Calu3 (cell line): ENCODE data around the gene GIGYF2. TPM values are rescaled to one million over a fixed set of nuclear protein-coding genes. Genes with fewer than 3 reads are reported as not detected.

Experiments
- BruUV-seq: library from RNA; stranded (reverse); fragments of 400-500 nt; replicated peaks from 2 replicates; lab custom pipeline; 2021; lab: Mats Ljungman, UMichigan
- CTCF ChIA-PET: fragments of 300-600 bp; sonication (Branson Sonifier 250); formaldehyde crosslinking; loops from one replicate; lab custom pipeline; 2022; ENCODE audit warnings: antibody characterized with exemption; lab: Charles Lee
- DNase-seq: peaks from one replicate; pipeline ENCODE4 v3.0.0; 2022
- H3K27ac Mint-ChIP-seq: one replicate; pipeline ENCODE4 v1.8.0; 2022; ENCODE audit warnings: mixed read lengths; ENCODE audit not compliant: unreplicated experiment
- H3K27me3 Mint-ChIP-seq: one replicate; pipeline ENCODE4 v1.8.0; 2022; ENCODE audit warnings: mixed read lengths; ENCODE audit not compliant: unreplicated experiment
- H3K36me3 Mint-ChIP-seq: one replicate; pipeline ENCODE4 v1.8.0; 2022; ENCODE audit warnings: mild to moderate bottlenecking, moderate library complexity, mixed read lengths; ENCODE audit not compliant: insufficient read depth, unreplicated experiment
- H3K4me1 Mint-ChIP-seq: one replicate; pipeline ENCODE4 v1.8.0; 2022; ENCODE audit warnings: mild to moderate bottlenecking, low read depth, mixed read lengths; ENCODE audit not compliant: unreplicated experiment
- H3K4me3 Mint-ChIP-seq: one replicate; pipeline ENCODE4 v1.8.0; 2022; ENCODE audit warnings: mild to moderate bottlenecking, low read depth, moderate library complexity, mixed read lengths; ENCODE audit not compliant: unreplicated experiment
- H3K9me3 Mint-ChIP-seq: one replicate; pipeline ENCODE4 v1.8.0; 2022; ENCODE audit warnings: low read depth, mixed read lengths; ENCODE audit not compliant: unreplicated experiment
- intact Hi-C: fragments of 100-400 bp; cut with micrococcal nuclease; formaldehyde crosslinking; loops from one replicate; pipeline ENCODE4 v1.10.0; 2022; ENCODE audit not compliant: unreplicated experiment
- total RNA-seq: library from RNA; stranded (reverse); gene quantifications from 2 replicates; pipeline ENCODE4 v1.2.3, GENCODE V29; 2022
- TF ChIP-seq, protein P1 (sequence below): fragments of 200-600 bp; IDR thresholded peaks from one replicate; pipeline ENCODE4 v1.8.0; 2022; ENCODE audit warnings: antibody characterized with exemption; ENCODE audit not compliant: unreplicated experiment

Gene GIGYF2
- total RNA-seq, 1 experiment from 2014 or later, result 72.2 TPM

DNA sequence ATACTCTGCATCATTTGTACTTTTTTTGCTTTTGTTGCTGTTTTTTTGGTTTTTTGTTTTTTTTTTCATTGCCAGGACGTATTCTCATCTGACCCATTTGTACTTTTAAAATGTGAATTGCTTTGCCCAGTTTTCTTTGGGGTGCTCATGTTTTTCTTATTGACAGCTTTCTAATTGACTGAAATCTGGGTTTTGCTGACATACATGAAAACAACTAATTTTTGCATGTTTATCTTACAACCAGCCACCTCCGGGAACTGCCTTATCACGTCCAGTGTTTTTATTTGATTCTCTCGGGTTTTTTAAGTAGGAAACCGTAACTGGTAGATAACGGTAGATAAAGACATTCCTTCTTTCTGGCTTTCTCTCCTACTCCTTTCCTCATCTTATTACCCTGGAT, 211.6 kb downstream of the GIGYF2 start:
- Mint-ChIP-seq H3K36me3 (no peaks in the 10 kb centered on the region), H3K4me3 (no peak overlapping the region), H3K9me3 (peaks cover 8% of the 10 kb centered on the region), H3K4me1 (no peaks in the 10 kb centered on the region), H3K27me3 (no peaks in the 10 kb centered on the region), H3K27ac (no peak overlapping the region)
- CTCF ChIA-PET, result no interaction called here
- TF ChIP-seq, protein P1, sequence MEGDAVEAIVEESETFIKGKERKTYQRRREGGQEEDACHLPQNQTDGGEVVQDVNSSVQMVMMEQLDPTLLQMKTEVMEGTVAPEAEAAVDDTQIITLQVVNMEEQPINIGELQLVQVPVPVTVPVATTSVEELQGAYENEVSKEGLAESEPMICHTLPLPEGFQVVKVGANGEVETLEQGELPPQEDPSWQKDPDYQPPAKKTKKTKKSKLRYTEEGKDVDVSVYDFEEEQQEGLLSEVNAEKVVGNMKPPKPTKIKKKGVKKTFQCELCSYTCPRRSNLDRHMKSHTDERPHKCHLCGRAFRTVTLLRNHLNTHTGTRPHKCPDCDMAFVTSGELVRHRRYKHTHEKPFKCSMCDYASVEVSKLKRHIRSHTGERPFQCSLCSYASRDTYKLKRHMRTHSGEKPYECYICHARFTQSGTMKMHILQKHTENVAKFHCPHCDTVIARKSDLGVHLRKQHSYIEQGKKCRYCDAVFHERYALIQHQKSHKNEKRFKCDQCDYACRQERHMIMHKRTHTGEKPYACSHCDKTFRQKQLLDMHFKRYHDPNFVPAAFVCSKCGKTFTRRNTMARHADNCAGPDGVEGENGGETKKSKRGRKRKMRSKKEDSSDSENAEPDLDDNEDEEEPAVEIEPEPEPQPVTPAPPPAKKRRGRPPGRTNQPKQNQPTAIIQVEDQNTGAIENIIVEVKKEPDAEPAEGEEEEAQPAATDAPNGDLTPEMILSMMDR, result no peak
- BruUV-seq, result no TSS peak
- intact Hi-C loops, result no loop called here
- DNase-seq, result no peak

Other genes starting within 250 kb of the GIGYF2 start
- gene ALPI, start 241.2 kb upstream of the GIGYF2 start, total RNA-seq, result not detected in 2 replicates
- not detected in 2 replicates for gene ECEL1, start 209.5 kb upstream of the GIGYF2 start, total RNA-seq
- not detected in 2 replicates for gene PRSS56, start 176.9 kb upstream of the GIGYF2 start, total RNA-seq
- not detected in 2 replicates for gene CHRND, start 171.2 kb upstream of the GIGYF2 start, total RNA-seq
- not detected in 2 replicates for gene CHRNG, start 157.6 kb upstream of the GIGYF2 start, total RNA-seq
- gene TIGD1, start 146.8 kb upstream of the GIGYF2 start, total RNA-seq, result 14.9 and 15.5 TPM in 2 replicates
- gene EIF4E2, start 146.6 kb upstream of the GIGYF2 start, total RNA-seq, result 67.4 and 76.6 TPM in 2 replicates
- 0.27 and 0.47 TPM in 2 replicates for gene EFHD1, start 63.7 kb upstream of the GIGYF2 start, total RNA-seq
- gene KCNJ13, start 79.2 kb downstream of the GIGYF2 start, total RNA-seq, result not detected in 2 replicates
- gene SNORC, start 172.9 kb downstream of the GIGYF2 start, total RNA-seq, result 4.3 and 5.0 TPM in 2 replicates